GM12873 (cell line): Measurements from ENCODE around the gene GALNT9.

Source experiments
- TF ChIP-seq, protein P1 (sequence below): IDR thresholded peaks from 2 replicates; pipeline ENCODE4 v1.5.1; 2012; ENCODE audit warnings: low read depth, mild to moderate bottlenecking, moderate library complexity, low read length, control low read depth; ENCODE audit not compliant: insufficient read depth; ENCODE audit errors: missing control alignments

The GALNT9 gene

DNA sequence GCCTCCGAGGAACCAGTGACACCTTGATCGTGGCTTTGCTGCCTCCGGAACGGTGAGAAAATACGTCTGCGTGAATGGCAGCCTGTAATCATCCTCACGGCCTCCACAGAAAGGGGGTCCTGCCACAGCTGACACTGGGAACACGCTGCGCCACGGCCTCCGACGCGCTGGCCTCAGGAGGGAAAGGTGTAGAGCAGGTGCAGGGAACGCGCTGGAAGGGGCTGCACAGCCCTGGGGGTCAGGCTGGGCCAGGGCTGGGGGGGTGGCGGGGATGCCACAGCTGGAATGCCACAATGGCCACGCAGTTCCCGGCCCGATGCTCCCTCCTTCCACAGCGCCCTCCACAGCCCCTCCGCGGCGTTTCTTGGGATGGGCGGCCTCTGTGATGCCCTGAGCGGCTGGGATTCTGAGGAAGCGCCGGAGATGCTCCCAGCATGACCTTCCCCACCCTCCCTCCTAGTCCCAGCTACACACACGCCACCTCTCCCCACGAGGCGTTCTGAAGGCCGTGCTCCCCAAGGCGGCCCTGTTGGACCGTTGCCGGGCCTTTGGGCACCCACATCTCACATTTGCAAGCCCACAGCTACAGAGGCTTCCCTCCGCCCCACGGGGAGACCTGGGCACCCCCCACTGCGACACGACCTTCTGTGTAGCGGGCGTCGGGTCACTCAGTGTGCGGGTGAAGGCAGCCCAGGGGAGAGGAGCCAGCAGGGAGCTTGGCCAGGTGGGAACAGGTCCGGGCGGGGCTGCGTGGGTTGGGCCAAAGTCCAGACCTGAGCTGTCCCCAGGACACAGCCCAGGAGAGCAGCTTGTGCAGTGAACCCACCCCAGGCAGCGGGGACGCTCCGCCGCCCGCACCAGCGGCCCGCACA is 31.8 kb upstream of the GALNT9 start:
- TF ChIP-seq, protein P1, sequence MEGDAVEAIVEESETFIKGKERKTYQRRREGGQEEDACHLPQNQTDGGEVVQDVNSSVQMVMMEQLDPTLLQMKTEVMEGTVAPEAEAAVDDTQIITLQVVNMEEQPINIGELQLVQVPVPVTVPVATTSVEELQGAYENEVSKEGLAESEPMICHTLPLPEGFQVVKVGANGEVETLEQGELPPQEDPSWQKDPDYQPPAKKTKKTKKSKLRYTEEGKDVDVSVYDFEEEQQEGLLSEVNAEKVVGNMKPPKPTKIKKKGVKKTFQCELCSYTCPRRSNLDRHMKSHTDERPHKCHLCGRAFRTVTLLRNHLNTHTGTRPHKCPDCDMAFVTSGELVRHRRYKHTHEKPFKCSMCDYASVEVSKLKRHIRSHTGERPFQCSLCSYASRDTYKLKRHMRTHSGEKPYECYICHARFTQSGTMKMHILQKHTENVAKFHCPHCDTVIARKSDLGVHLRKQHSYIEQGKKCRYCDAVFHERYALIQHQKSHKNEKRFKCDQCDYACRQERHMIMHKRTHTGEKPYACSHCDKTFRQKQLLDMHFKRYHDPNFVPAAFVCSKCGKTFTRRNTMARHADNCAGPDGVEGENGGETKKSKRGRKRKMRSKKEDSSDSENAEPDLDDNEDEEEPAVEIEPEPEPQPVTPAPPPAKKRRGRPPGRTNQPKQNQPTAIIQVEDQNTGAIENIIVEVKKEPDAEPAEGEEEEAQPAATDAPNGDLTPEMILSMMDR, result no peak

GRCh38 chr12:132360410-132360809 is 31.0 kb upstream of the GALNT9 start:
- TF ChIP-seq, protein P1, result no peak

DNA sequence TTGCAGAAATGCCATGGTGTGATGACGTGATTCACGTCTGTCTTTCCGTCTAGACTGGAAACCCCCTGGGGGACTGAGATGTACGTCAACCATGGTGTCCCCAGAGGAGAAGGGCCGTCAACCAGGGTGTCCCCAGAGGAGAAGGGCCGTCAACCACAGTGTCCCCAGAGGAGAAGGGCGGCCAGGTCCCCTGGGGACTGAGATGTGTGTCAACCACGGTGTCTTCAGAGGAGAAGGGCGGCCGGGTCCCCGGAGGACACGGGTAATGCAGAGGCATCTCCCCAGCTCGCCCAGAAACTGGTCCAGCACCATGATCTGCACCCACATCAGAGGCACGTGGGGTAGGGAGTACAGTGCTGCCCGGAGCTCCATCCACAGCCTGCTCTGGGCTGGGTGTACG is 30.6 kb upstream of the GALNT9 start:
- TF ChIP-seq, protein P1, result no peak

- TF ChIP-seq, protein P1, result no peak
These were observed 30.2 kb upstream of the GALNT9 start for GRCh38 chr12:132359551-132359950.

DNA sequence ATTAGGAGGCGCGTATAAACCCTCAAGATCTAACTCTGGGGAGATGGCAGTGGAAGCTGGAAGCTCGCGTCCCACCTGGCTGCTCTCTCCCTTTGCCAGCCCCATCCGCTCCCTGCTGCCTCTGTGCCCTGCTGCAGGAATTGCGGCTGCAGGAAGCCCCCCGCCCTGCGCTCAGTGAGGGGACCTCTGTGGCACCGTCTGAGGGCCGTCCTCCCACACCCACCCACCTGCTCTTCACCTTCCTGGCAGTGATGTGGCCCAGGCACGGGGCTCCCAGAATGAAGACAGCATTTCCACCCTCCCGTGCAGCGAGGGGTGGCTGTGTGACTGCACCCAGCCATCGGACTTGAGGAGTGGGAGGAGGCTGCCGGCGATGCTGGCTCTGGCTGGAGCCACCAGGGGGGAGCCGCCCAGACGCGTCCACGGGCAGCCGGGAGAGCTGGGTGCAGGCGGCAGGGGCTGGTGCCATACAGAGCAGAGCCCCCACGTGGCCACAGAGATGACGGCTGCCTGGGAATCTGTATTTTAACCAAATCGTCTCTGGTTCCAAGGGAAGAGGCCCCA is 28.3 kb upstream of the GALNT9 start:
- TF ChIP-seq, protein P1, result no peak

GRCh38 chr12:132356691-132357622 is 27.6 kb upstream of the GALNT9 start:
- TF ChIP-seq, protein P1, result no peak
